Measurements from ENCODE around the gene CDK2.
A peak's percentile ranks its signal among the peaks of the same experiment; 100 is the strongest.
"Not testable (repeated sequence)": the region's sequence is repeated elsewhere in the genome, so short reads cannot be mapped to it uniquely, and the experiment has no call there.

Gene CDK2

GRCh38 chr12:55974308-55974730, 7.7 kb downstream of the CDK2 start:
- peak; percentile 65 for DNase-seq (ENCODE audit: extremely low spot score)
- ChIA-PET POLR2A (interaction anchor here (0.7 to 2.2 kb wide), 30 partner anchors 8 to 662 kb away, joined by 3 to 26 read pairs (median 4); partner anchors contain the start of genes DNAJC14, PA2G4, PYM1 and SUOX), CTCF (interaction anchor here (0.9 to 2.2 kb wide), 5 partner anchors 21 to 236 kb away, joined by 3 to 11 read pairs (median 5); no protein-coding TSS in a partner anchor)
- no peak for TF ChIP-seq CTBP1 (IDR thresholded peaks at IDR 0.05; ENCODE audit: borderline replicate concordance)
- no peak for TF ChIP-seq ELF4 (IDR thresholded peaks at IDR 0.05)
- no peak for TF ChIP-seq L3MBTL2 (conservative IDR thresholded peaks at IDR 0.05)
- TF ChIP-seq SP1 (IDR thresholded peaks at IDR 0.05) = no peak
- no peak for TF ChIP-seq FOXK2 (IDR thresholded peaks at IDR 0.05)
- no peak for TF ChIP-seq PKNOX1 (IDR thresholded peaks at IDR 0.05)
- TF ChIP-seq FOXM1 (IDR thresholded peaks at IDR 0.05; ENCODE audit: borderline replicate concordance) = no peak
- TF ChIP-seq FOXA1 (IDR thresholded peaks at IDR 0.05) = no peak
- no peak for TF ChIP-seq SUZ12 (IDR thresholded peaks at IDR 0.05)
- TF ChIP-seq ARNT (IDR thresholded peaks at IDR 0.05) = no peak
- TF ChIP-seq TARDBP (IDR thresholded peaks at IDR 0.05) = no peak
- no peak for TF ChIP-seq HDGF (IDR thresholded peaks at IDR 0.05; ENCODE audit: borderline replicate concordance)
- TF ChIP-seq ZNF384 (IDR thresholded peaks at IDR 0.05) = no peak
- no peak for TF ChIP-seq NFRKB (IDR thresholded peaks at IDR 0.05)
- no peak for TF ChIP-seq BHLHE40 (IDR thresholded peaks at IDR 0.05; ENCODE audit: borderline replicate concordance)
- TF ChIP-seq LEF1 (IDR thresholded peaks at IDR 0.05; ENCODE audit: borderline replicate concordance) = no peak

GRCh38 chr12:55978393-55978792, 11.8 kb downstream of the CDK2 start:
- TF ChIP-seq ARNT (IDR thresholded peaks at IDR 0.05) (no peak), ZNF384 (IDR thresholded peaks at IDR 0.05) (no peak), FOXA1 (IDR thresholded peaks at IDR 0.05) (no peak), NFRKB (IDR thresholded peaks at IDR 0.05) (no peak), ELF4 (IDR thresholded peaks at IDR 0.05) (no peak), FOXK2 (IDR thresholded peaks at IDR 0.05) (no peak), BHLHE40 (IDR thresholded peaks at IDR 0.05; ENCODE audit: borderline replicate concordance) (no peak), CTBP1 (IDR thresholded peaks at IDR 0.05; ENCODE audit: borderline replicate concordance) (no peak), SP1 (IDR thresholded peaks at IDR 0.05) (no peak), L3MBTL2 (conservative IDR thresholded peaks at IDR 0.05) (no peak), FOXM1 (IDR thresholded peaks at IDR 0.05; ENCODE audit: borderline replicate concordance) (no peak), TARDBP (IDR thresholded peaks at IDR 0.05) (no peak), PKNOX1 (IDR thresholded peaks at IDR 0.05) (no peak), SUZ12 (IDR thresholded peaks at IDR 0.05) (no peak), LEF1 (IDR thresholded peaks at IDR 0.05; ENCODE audit: borderline replicate concordance) (no peak), HDGF (IDR thresholded peaks at IDR 0.05; ENCODE audit: borderline replicate concordance) (no peak)
- CTCF ChIA-PET = no interaction called here
- POLR2A ChIA-PET = interaction anchor here (1.2 kb wide), 1 partner anchor 19 kb away, joined by 3 read pairs; the partner anchor contains the start of gene SUOX
- DNase-seq (ENCODE audit: extremely low spot score) = no peak

GRCh38 chr12:55979069-55979468, 12.4 kb downstream of the CDK2 start:
- POLR2A ChIA-PET = interaction anchor here (1.2 kb wide), 1 partner anchor 18 kb away, joined by 3 read pairs; the partner anchor contains the start of gene SUOX
- TF ChIP-seq BHLHE40 (IDR thresholded peaks at IDR 0.05; ENCODE audit: borderline replicate concordance) (no peak), ARNT (IDR thresholded peaks at IDR 0.05) (no peak), SUZ12 (IDR thresholded peaks at IDR 0.05) (no peak), ELF4 (IDR thresholded peaks at IDR 0.05) (no peak), HDGF (IDR thresholded peaks at IDR 0.05; ENCODE audit: borderline replicate concordance) (no peak), FOXA1 (IDR thresholded peaks at IDR 0.05) (no peak), SP1 (IDR thresholded peaks at IDR 0.05) (no peak), FOXK2 (IDR thresholded peaks at IDR 0.05) (no peak)
- CTCF ChIA-PET = no interaction called here
- no peak for DNase-seq (ENCODE audit: extremely low spot score)

GRCh38 chr12:55981882-55982281, 15.3 kb downstream of the CDK2 start:
- CTCF ChIA-PET = interaction anchor here (1.1 kb wide), 1 partner anchor 14 kb away, joined by 4 read pairs; no protein-coding TSS in a partner anchor
- not testable (repeated sequence) for DNase-seq (ENCODE audit: extremely low spot score)
- POLR2A ChIA-PET = interaction anchor here (2.0 kb wide), 1 partner anchor 8 kb away, joined by 11 read pairs; the partner anchor contains the start of gene RAB5B

- no peak for DNase-seq (ENCODE audit: extremely low spot score)
- CTCF ChIA-PET = no interaction called here
- POLR2A ChIA-PET = interaction anchor here (0.9 to 2.0 kb wide), 2 partner anchors 8 to 14 kb away, joined by 3 to 11 read pairs; partner anchors contain the start of gene RAB5B
- TF ChIP-seq PKNOX1 (IDR thresholded peaks at IDR 0.05) = no peak
- no peak for TF ChIP-seq BHLHE40 (IDR thresholded peaks at IDR 0.05; ENCODE audit: borderline replicate concordance)
- TF ChIP-seq TARDBP (IDR thresholded peaks at IDR 0.05) = no peak
- no peak for TF ChIP-seq NFRKB (IDR thresholded peaks at IDR 0.05)
- TF ChIP-seq ELF4 (IDR thresholded peaks at IDR 0.05) = no peak
- no peak for TF ChIP-seq FOXM1 (IDR thresholded peaks at IDR 0.05; ENCODE audit: borderline replicate concordance)
- no peak for TF ChIP-seq SUZ12 (IDR thresholded peaks at IDR 0.05)
- no peak for TF ChIP-seq LEF1 (IDR thresholded peaks at IDR 0.05; ENCODE audit: borderline replicate concordance)
- no peak for TF ChIP-seq FOXK2 (IDR thresholded peaks at IDR 0.05)
- TF ChIP-seq ZNF384 (IDR thresholded peaks at IDR 0.05) = no peak
- no peak for TF ChIP-seq HDGF (IDR thresholded peaks at IDR 0.05; ENCODE audit: borderline replicate concordance)
- TF ChIP-seq ARNT (IDR thresholded peaks at IDR 0.05) = no peak
- TF ChIP-seq CTBP1 (IDR thresholded peaks at IDR 0.05; ENCODE audit: borderline replicate concordance) = no peak
- no peak for TF ChIP-seq FOXA1 (IDR thresholded peaks at IDR 0.05)
- no peak for TF ChIP-seq SP1 (IDR thresholded peaks at IDR 0.05)
- no peak for TF ChIP-seq L3MBTL2 (conservative IDR thresholded peaks at IDR 0.05)
Measured at GRCh38 chr12:55982319-55982936, 15.8 kb downstream of the CDK2 start.
